ENCODE data around the gene FRA10AC1. TPM values are rescaled to one million over a fixed set of nuclear protein-coding genes. Genes with fewer than 3 reads are reported as not detected.

FRA10AC1 gene
- polyA plus RNA-seq, 3 donors from 2014 or later, result 3.0 to 4.5 (median 3.6) TPM

- no peaks in the 10 kb centered on the region for H3K36me3 Mint-ChIP-seq
- H3K9me3 Mint-ChIP-seq, result no peaks in the 10 kb centered on the region
- no peak overlapping the region for H3K4me3 Mint-ChIP-seq
- H3K4me1 Mint-ChIP-seq, result no peaks in the 10 kb centered on the region
- H3K27ac Mint-ChIP-seq, result no peak overlapping the region
- peaks cover 5 to 9% (median 5%) of the 10 kb centered on the region in 3 donors for H3K27me3 Mint-ChIP-seq (ENCODE audit: low read depth in 3 of 3)
- no peak for DNase-seq
These were observed 62.6 kb downstream of the FRA10AC1 start for GRCh38 chr10:93639791-93640190.

- H3K36me3 Mint-ChIP-seq, result no peaks in the 10 kb centered on the region
- no peaks in the 10 kb centered on the region for H3K9me3 Mint-ChIP-seq
- H3K27me3 Mint-ChIP-seq (ENCODE audit: low read depth in 3 of 3), result peaks cover 2 to 11% (median 4%) of the 10 kb centered on the region in 3 donors
- no peaks in the 10 kb centered on the region for H3K4me1 Mint-ChIP-seq
- DNase-seq, result no peak
- no peak overlapping the region for H3K27ac Mint-ChIP-seq
- H3K4me3 Mint-ChIP-seq, result no peak overlapping the region
These were observed 71.5 kb downstream of the FRA10AC1 start for GRCh38 chr10:93630625-93631557.

- DNase-seq, result no peak
- Mint-ChIP-seq H3K27ac (no peak overlapping the region), H3K4me3 (no peak overlapping the region), H3K36me3 (no peaks in the 10 kb centered on the region), H3K4me1 (no peaks in the 10 kb centered on the region), H3K27me3 (ENCODE audit: low read depth in 3 of 3) (peaks cover 0 to 14% (median 2%) of the 10 kb centered on the region in 3 donors), H3K9me3 (no peaks in the 10 kb centered on the region)
These were observed 72.6 kb downstream of the FRA10AC1 start for GRCh38 chr10:93629647-93630305.

GRCh38 chr10:93628858-93629257 is 73.5 kb downstream of the FRA10AC1 start:
- peaks cover 0 to 10% (median 2%) of the 10 kb centered on the region in 3 donors for H3K27me3 Mint-ChIP-seq (ENCODE audit: low read depth in 3 of 3)
- no peak overlapping the region for H3K27ac Mint-ChIP-seq

GRCh38 chr10:93622942-93623341 is 79.5 kb downstream of the FRA10AC1 start:
- no peak overlapping the region for H3K27ac Mint-ChIP-seq
- DNase-seq, result no peak
- H3K4me3 Mint-ChIP-seq, result no peak overlapping the region
- no peaks in the 10 kb centered on the region for H3K9me3 Mint-ChIP-seq
- peaks cover 3 to 13% (median 5%) of the 10 kb centered on the region in 3 donors for H3K27me3 Mint-ChIP-seq (ENCODE audit: low read depth in 3 of 3)
- no peaks in the 10 kb centered on the region for H3K4me1 Mint-ChIP-seq
- H3K36me3 Mint-ChIP-seq, result no peaks in the 10 kb centered on the region

More at GRCh38 chr10:93628858-93629257, 73.5 kb downstream of the FRA10AC1 start:
- DNase-seq, result no peak
- Mint-ChIP-seq H3K4me1 (no peaks in the 10 kb centered on the region), H3K9me3 (no peaks in the 10 kb centered on the region), H3K36me3 (no peaks in the 10 kb centered on the region), H3K4me3 (no peak overlapping the region)

GRCh38 chr10:93620925-93621324 is 81.5 kb downstream of the FRA10AC1 start:
- Mint-ChIP-seq H3K4me3 (no peak overlapping the region), H3K9me3 (no peaks in the 10 kb centered on the region)
- DNase-seq, result no peak

More at GRCh38 chr10:93620925-93621324, 81.5 kb downstream of the FRA10AC1 start:
- H3K27ac Mint-ChIP-seq, result no peak overlapping the region
- no peaks in the 10 kb centered on the region for H3K4me1 Mint-ChIP-seq
- H3K36me3 Mint-ChIP-seq, result no peaks in the 10 kb centered on the region
- peaks cover 3 to 7% (median 6%) of the 10 kb centered on the region in 3 donors for H3K27me3 Mint-ChIP-seq (ENCODE audit: low read depth in 3 of 3)

Other genes with a start within 250 kb of the FRA10AC1 start
- under 1 TPM in 2 of 3 donors, not detected in 1; 0.21 to 0.33 TPM for gene MYOF, start 220.3 kb downstream of the FRA10AC1 start, polyA plus RNA-seq
- gene CEP55, start 206.0 kb downstream of the FRA10AC1 start, polyA plus RNA-seq, result under 1 TPM in 2 of 3 donors, not detected in 1; 0.39 to 0.83 TPM
- gene FFAR4, start 135.9 kb downstream of the FRA10AC1 start, polyA plus RNA-seq, result not detected
- not detected for gene RBP4, start 101.4 kb downstream of the FRA10AC1 start, polyA plus RNA-seq
- not detected for gene PDE6C, start 90.1 kb downstream of the FRA10AC1 start, polyA plus RNA-seq
- gene LGI1, start 55.3 kb upstream of the FRA10AC1 start, polyA plus RNA-seq, result not detected
- under 1 TPM in 2 of 3 donors, not detected in 1; 0.63 to 0.78 TPM for gene SLC35G1, start 191.4 kb upstream of the FRA10AC1 start, polyA plus RNA-seq

All from immature natural killer cell (primary cell).